Measurements from ENCODE around the gene WDR87. TPM values are rescaled to one million over a fixed set of nuclear protein-coding genes. Genes with fewer than 3 reads are reported as not detected.
"Not testable (repeated sequence)": the region's sequence is repeated elsewhere in the genome, so short reads cannot be mapped to it uniquely, and the experiment has no call there.

WDR87 gene
- total RNA-seq, 1 experiment from 2014 or later, result not detected

- peak overlapping the region; percentile 99 for H3K27ac ChIP-seq (ENCODE audit: low read length)
- H3K9ac ChIP-seq (ENCODE audit: low read length), result peak overlapping the region; percentile 72
- peaks cover 9% of the 10 kb centered on the region; the same call in 1 of the 2 replicates for H3K9me3 ChIP-seq (ENCODE audit: low read length)
- H3K4me1 ChIP-seq (ENCODE audit: low read length), result peaks cover 60% of the 10 kb centered on the region
- no peaks in the 10 kb centered on the region for H3K9me2 ChIP-seq (replicated peaks; ENCODE audit: insufficient read depth, low read length)
- no peaks in the 10 kb centered on the region for H3K27me3 ChIP-seq (ENCODE audit: low read length)
- peak overlapping the region; percentile 78 for H3K4me2 ChIP-seq (ENCODE audit: low read depth, low read length, poor library complexity, severe bottlenecking)
- peak; percentile 99 for DNase-seq
- peaks cover 70% of the 10 kb centered on the region for H3K79me2 ChIP-seq (ENCODE audit: low read length)
- peaks cover 36% of the 10 kb centered on the region for H3K36me3 ChIP-seq (ENCODE audit: insufficient read depth, low read length)
- H2AFZ ChIP-seq (ENCODE audit: low read length), result no peak overlapping the region
- no peaks in the 10 kb centered on the region for H4K20me1 ChIP-seq (ENCODE audit: insufficient read depth, low read depth, low read length)
- H3K4me3 ChIP-seq (ENCODE audit: low read length), result peak overlapping the region; percentile 58
Observed at GRCh38 chr19:37928527-37929286, 22.3 kb upstream of the WDR87 start.

GRCh38 chr19:37926711-37927110, 20.3 kb upstream of the WDR87 start:
- H3K9me2 ChIP-seq (replicated peaks; ENCODE audit: insufficient read depth, low read length), result no peaks in the 10 kb centered on the region
- peak overlapping the region; percentile 78 for H3K4me2 ChIP-seq (ENCODE audit: low read depth, low read length, poor library complexity, severe bottlenecking)
- H3K9me3 ChIP-seq (ENCODE audit: low read length), result no peaks in the 10 kb centered on the region; the same call in 1 of the 2 replicates
- DNase-seq, result peak; percentile 96
- H2AFZ ChIP-seq (ENCODE audit: low read length), result no peak overlapping the region
- peaks cover 24% of the 10 kb centered on the region for H3K36me3 ChIP-seq (ENCODE audit: insufficient read depth, low read length)
- peak overlapping the region; percentile 72 for H3K9ac ChIP-seq (ENCODE audit: low read length)
- no peaks in the 10 kb centered on the region for H4K20me1 ChIP-seq (ENCODE audit: insufficient read depth, low read depth, low read length)
- H3K4me3 ChIP-seq (ENCODE audit: low read length), result peak overlapping the region; percentile 55
- no peaks in the 10 kb centered on the region for H3K27me3 ChIP-seq (ENCODE audit: low read length)
- peaks cover 72% of the 10 kb centered on the region for H3K4me1 ChIP-seq (ENCODE audit: low read length)
- peak overlapping the region; percentile 99 for H3K27ac ChIP-seq (ENCODE audit: low read length)
- H3K79me2 ChIP-seq (ENCODE audit: low read length), result peaks cover 68% of the 10 kb centered on the region

GRCh38 chr19:37926255-37926654, 19.9 kb upstream of the WDR87 start:
- Histone ChIP-seq H3K4me2 (ENCODE audit: low read depth, low read length, poor library complexity, severe bottlenecking) (peak overlapping the region; percentile 78), H3K27me3 (ENCODE audit: low read length) (no peaks in the 10 kb centered on the region), H3K9me2 (replicated peaks; ENCODE audit: insufficient read depth, low read length) (no peaks in the 10 kb centered on the region), H3K36me3 (ENCODE audit: insufficient read depth, low read length) (peaks cover 25% of the 10 kb centered on the region), H3K27ac (ENCODE audit: low read length) (peak overlapping the region; percentile 99), H3K9ac (ENCODE audit: low read length) (peak overlapping the region; percentile 72), H4K20me1 (ENCODE audit: insufficient read depth, low read depth, low read length) (no peaks in the 10 kb centered on the region), H3K79me2 (ENCODE audit: low read length) (peaks cover 68% of the 10 kb centered on the region), H3K9me3 (ENCODE audit: low read length) (no peaks in the 10 kb centered on the region; the same call in 1 of the 2 replicates), H3K4me1 (ENCODE audit: low read length) (peaks cover 72% of the 10 kb centered on the region), H2AFZ (ENCODE audit: low read length) (no peak overlapping the region), H3K4me3 (ENCODE audit: low read length) (peak overlapping the region; percentile 55)
- peak; percentile 85 for DNase-seq

- Histone ChIP-seq H3K27ac (ENCODE audit: low read length) (peak overlapping the region; percentile 99), H3K4me1 (ENCODE audit: low read length) (peaks cover 77% of the 10 kb centered on the region), H3K79me2 (ENCODE audit: low read length) (peaks cover 68% of the 10 kb centered on the region)
Observed at GRCh38 chr19:37925212-37925611, 18.8 kb upstream of the WDR87 start.

GRCh38 chr19:37924573-37924972, 18.2 kb upstream of the WDR87 start:
- not testable (repeated sequence) for H3K4me3 ChIP-seq (ENCODE audit: low read length); H2AFZ ChIP-seq (ENCODE audit: low read length); H3K9ac ChIP-seq (ENCODE audit: low read length); H3K9me3 ChIP-seq (ENCODE audit: low read length); H3K27me3 ChIP-seq (ENCODE audit: low read length); H3K9me2 ChIP-seq (replicated peaks; ENCODE audit: insufficient read depth, low read length); DNase-seq; H4K20me1 ChIP-seq (ENCODE audit: insufficient read depth, low read depth, low read length)
- Histone ChIP-seq H3K36me3 (ENCODE audit: insufficient read depth, low read length) (peaks cover 25% of the 10 kb centered on the region), H3K27ac (ENCODE audit: low read length) (peak overlapping the region; percentile 99), H3K79me2 (ENCODE audit: low read length) (peaks cover 68% of the 10 kb centered on the region), H3K4me1 (ENCODE audit: low read length) (peaks cover 76% of the 10 kb centered on the region), H3K4me2 (ENCODE audit: low read depth, low read length, poor library complexity, severe bottlenecking) (peak overlapping the region; percentile 78)

More at GRCh38 chr19:37925212-37925611, 18.8 kb upstream of the WDR87 start:
- Histone ChIP-seq H2AFZ (ENCODE audit: low read length) (no peak overlapping the region), H3K36me3 (ENCODE audit: insufficient read depth, low read length) (peaks cover 25% of the 10 kb centered on the region), H3K9me3 (ENCODE audit: low read length) (no peaks in the 10 kb centered on the region), H3K9ac (ENCODE audit: low read length) (peak overlapping the region; percentile 49), H4K20me1 (ENCODE audit: insufficient read depth, low read depth, low read length) (no peaks in the 10 kb centered on the region), H3K4me3 (ENCODE audit: low read length) (peak overlapping the region; percentile 18; the same call in 1 of the 2 replicates), H3K27me3 (ENCODE audit: low read length) (no peaks in the 10 kb centered on the region), H3K9me2 (replicated peaks; ENCODE audit: insufficient read depth, low read length) (no peaks in the 10 kb centered on the region), H3K4me2 (ENCODE audit: low read depth, low read length, poor library complexity, severe bottlenecking) (peak overlapping the region; percentile 78)
- DNase-seq, result no peak

- Histone ChIP-seq H3K79me2 (ENCODE audit: low read length) (peaks cover 91% of the 10 kb centered on the region), H3K27me3 (ENCODE audit: low read length) (no peaks in the 10 kb centered on the region), H3K4me3 (ENCODE audit: low read length) (no peak overlapping the region), H4K20me1 (ENCODE audit: insufficient read depth, low read depth, low read length) (no peaks in the 10 kb centered on the region), H3K9ac (ENCODE audit: low read length) (no peak overlapping the region), H3K27ac (ENCODE audit: low read length) (peak overlapping the region; percentile 73), H3K36me3 (ENCODE audit: insufficient read depth, low read length) (peaks cover 50% of the 10 kb centered on the region), H3K4me1 (ENCODE audit: low read length) (peaks cover 48% of the 10 kb centered on the region), H2AFZ (ENCODE audit: low read length) (no peak overlapping the region), H3K9me3 (ENCODE audit: low read length) (no peaks in the 10 kb centered on the region), H3K4me2 (ENCODE audit: low read depth, low read length, poor library complexity, severe bottlenecking) (no peak overlapping the region), H3K9me2 (replicated peaks; ENCODE audit: insufficient read depth, low read length) (no peaks in the 10 kb centered on the region)
- no peak for DNase-seq
Observed at GRCh38 chr19:37920591-37921450, 14.4 kb upstream of the WDR87 start.

GRCh38 chr19:37914908-37915307, 8.5 kb upstream of the WDR87 start:
- Histone ChIP-seq H3K9me3 (ENCODE audit: low read length) (no peaks in the 10 kb centered on the region), H3K4me1 (ENCODE audit: low read length) (peaks cover 65% of the 10 kb centered on the region), H4K20me1 (ENCODE audit: insufficient read depth, low read depth, low read length) (no peaks in the 10 kb centered on the region), H3K9me2 (replicated peaks; ENCODE audit: insufficient read depth, low read length) (no peaks in the 10 kb centered on the region), H3K36me3 (ENCODE audit: insufficient read depth, low read length) (peaks cover 31% of the 10 kb centered on the region), H3K27me3 (ENCODE audit: low read length) (no peaks in the 10 kb centered on the region), H2AFZ (ENCODE audit: low read length) (no peak overlapping the region), H3K9ac (ENCODE audit: low read length) (peak overlapping the region; percentile 59), H3K4me2 (ENCODE audit: low read depth, low read length, poor library complexity, severe bottlenecking) (peak overlapping the region; percentile 77), H3K79me2 (ENCODE audit: low read length) (peaks cover 98% of the 10 kb centered on the region), H3K4me3 (ENCODE audit: low read length) (peak overlapping the region; percentile 54), H3K27ac (ENCODE audit: low read length) (peak overlapping the region; percentile 93)
- peak; percentile 86 for DNase-seq

Measured in Karpas-422 (cell line).